ENCODE measurements around the gene PARD6B.
"Not testable (repeated sequence)": the region's sequence is repeated elsewhere in the genome, so short reads cannot be mapped to it uniquely, and the experiment has no call there.

Gene PARD6B

GRCh38 chr20:50769551-50770085 is 38.2 kb downstream of the PARD6B start:
- H3K9me3 ChIP-seq (ENCODE audit: insufficient read depth, low read length); H3K4me2 ChIP-seq (ENCODE audit: low read depth, low read length, poor library complexity, severe bottlenecking); H3K36me3 ChIP-seq (ENCODE audit: low read length); H3K9ac ChIP-seq (ENCODE audit: low read length); H2AFZ ChIP-seq (ENCODE audit: low read depth, low read length, severe bottlenecking); H4K20me1 ChIP-seq (ENCODE audit: low read depth, low read length); H3K4me3 ChIP-seq (ENCODE audit: insufficient read depth, low read length, poor library complexity, severe bottlenecking); H3F3A ChIP-seq (ENCODE audit: insufficient read depth); H3K27me3 ChIP-seq (ENCODE audit: low read length); H3K9me2 ChIP-seq (replicated peaks; ENCODE audit: insufficient read depth, low read length); H3K27ac ChIP-seq (ENCODE audit: low read depth, low read length); H3K79me2 ChIP-seq (ENCODE audit: insufficient read depth, low read length): not testable (repeated sequence)

GRCh38 chr20:50771419-50772080 is 40.2 kb downstream of the PARD6B start:
- H3K9me3 ChIP-seq (ENCODE audit: insufficient read depth, low read length); H3K36me3 ChIP-seq (ENCODE audit: low read length); H3K4me2 ChIP-seq (ENCODE audit: low read depth, low read length, poor library complexity, severe bottlenecking); H3F3A ChIP-seq (ENCODE audit: insufficient read depth); H3K79me2 ChIP-seq (ENCODE audit: insufficient read depth, low read length); H3K27ac ChIP-seq (ENCODE audit: low read depth, low read length); H3K9ac ChIP-seq (ENCODE audit: low read length); H2AFZ ChIP-seq (ENCODE audit: low read depth, low read length, severe bottlenecking); H3K27me3 ChIP-seq (ENCODE audit: low read length); H3K4me3 ChIP-seq (ENCODE audit: insufficient read depth, low read length, poor library complexity, severe bottlenecking); H4K20me1 ChIP-seq (ENCODE audit: low read depth, low read length); H3K9me2 ChIP-seq (replicated peaks; ENCODE audit: insufficient read depth, low read length): not testable (repeated sequence)

DNA sequence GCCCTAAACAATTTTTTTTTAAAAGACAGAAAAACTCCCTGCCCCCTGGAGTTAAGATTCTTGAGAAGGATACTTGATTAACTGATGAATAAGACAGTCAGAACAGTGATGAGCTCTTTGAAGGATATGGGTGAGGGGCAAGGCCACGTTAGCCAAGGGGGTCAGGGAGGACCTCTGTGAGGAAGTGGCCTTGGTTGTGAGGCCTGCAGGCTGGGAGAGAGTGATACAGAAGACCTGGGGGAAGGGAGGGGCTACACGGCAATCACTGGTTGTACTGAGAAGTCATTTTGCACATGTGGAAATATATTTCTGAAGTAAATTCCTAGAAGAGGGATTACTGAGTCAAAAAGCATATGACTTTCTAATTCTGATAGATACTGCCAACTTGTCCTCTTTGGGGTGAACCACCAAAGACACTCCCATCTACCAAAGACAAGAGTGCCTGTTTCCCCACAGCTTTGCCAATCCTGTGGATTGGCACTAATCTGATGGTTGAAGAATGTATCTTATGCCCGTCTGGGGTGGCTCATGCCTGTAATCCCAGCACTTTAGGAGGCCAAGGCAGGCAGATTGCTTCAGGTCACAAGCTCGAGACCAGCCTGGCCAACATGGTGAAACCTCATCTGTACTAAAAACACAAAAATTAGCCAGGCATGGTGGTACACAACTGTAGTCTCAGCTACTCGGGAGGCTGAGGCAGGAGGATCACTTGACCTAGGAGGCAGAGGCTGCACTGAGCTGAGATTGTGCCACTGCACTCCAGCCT is 41.2 kb downstream of the PARD6B start:
- H3K27ac ChIP-seq (ENCODE audit: low read depth, low read length) = no peak overlapping the region
- TF ChIP-seq EZH2phosphoT487 (conservative IDR thresholded peaks at IDR 0.05; ENCODE audit: low read length) = no peak
- TF ChIP-seq, protein P1, sequence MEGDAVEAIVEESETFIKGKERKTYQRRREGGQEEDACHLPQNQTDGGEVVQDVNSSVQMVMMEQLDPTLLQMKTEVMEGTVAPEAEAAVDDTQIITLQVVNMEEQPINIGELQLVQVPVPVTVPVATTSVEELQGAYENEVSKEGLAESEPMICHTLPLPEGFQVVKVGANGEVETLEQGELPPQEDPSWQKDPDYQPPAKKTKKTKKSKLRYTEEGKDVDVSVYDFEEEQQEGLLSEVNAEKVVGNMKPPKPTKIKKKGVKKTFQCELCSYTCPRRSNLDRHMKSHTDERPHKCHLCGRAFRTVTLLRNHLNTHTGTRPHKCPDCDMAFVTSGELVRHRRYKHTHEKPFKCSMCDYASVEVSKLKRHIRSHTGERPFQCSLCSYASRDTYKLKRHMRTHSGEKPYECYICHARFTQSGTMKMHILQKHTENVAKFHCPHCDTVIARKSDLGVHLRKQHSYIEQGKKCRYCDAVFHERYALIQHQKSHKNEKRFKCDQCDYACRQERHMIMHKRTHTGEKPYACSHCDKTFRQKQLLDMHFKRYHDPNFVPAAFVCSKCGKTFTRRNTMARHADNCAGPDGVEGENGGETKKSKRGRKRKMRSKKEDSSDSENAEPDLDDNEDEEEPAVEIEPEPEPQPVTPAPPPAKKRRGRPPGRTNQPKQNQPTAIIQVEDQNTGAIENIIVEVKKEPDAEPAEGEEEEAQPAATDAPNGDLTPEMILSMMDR (IDR thresholded peaks at IDR 0.05; ENCODE audit: insufficient read depth, low read length, poor library complexity, severe bottlenecking) = no peak
- H3K79me2 ChIP-seq (ENCODE audit: insufficient read depth, low read length) = no peaks in the 10 kb centered on the region

DNA sequence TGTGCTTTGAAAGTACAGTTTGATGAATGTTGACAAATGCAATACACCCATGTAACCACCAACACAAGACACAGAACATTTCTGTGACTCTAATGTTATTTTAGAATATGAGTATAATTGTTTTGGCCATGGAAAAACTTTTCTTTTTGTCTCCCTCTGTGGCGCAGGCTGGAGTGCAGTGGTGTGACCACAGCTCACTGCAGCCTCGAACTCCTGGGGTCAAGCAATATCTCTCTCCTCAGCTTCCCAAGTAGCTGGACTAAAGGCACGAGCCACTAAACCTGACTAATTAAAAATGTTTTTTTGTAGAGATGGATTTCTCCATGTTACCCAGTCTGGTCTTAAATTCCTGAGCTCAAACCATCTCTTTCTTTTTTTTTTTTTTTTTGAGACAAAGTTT is 43.1 kb downstream of the PARD6B start:
- H3K9me2 ChIP-seq (replicated peaks; ENCODE audit: insufficient read depth, low read length) = no peaks in the 10 kb centered on the region
- no peaks in the 10 kb centered on the region for H4K20me1 ChIP-seq (ENCODE audit: low read depth, low read length)
- no peaks in the 10 kb centered on the region for H3K9me3 ChIP-seq (ENCODE audit: insufficient read depth, low read length)
- H3K36me3 ChIP-seq (ENCODE audit: low read length) = no peaks in the 10 kb centered on the region
- no peak overlapping the region for H3K4me3 ChIP-seq (ENCODE audit: insufficient read depth, low read length, poor library complexity, severe bottlenecking)
- no peak overlapping the region for H3K4me2 ChIP-seq (ENCODE audit: low read depth, low read length, poor library complexity, severe bottlenecking)
- no peak overlapping the region for H2AFZ ChIP-seq (ENCODE audit: low read depth, low read length, severe bottlenecking)
- TF ChIP-seq, protein P1 (IDR thresholded peaks at IDR 0.05; ENCODE audit: insufficient read depth, low read length, poor library complexity, severe bottlenecking) = no peak
- TF ChIP-seq EZH2phosphoT487 (conservative IDR thresholded peaks at IDR 0.05; ENCODE audit: low read length) = no peak
- H3K27me3 ChIP-seq (ENCODE audit: low read length) = no peaks in the 10 kb centered on the region
- H3K27ac ChIP-seq (ENCODE audit: low read depth, low read length) = no peak overlapping the region
- no peaks in the 10 kb centered on the region for H3K79me2 ChIP-seq (ENCODE audit: insufficient read depth, low read length)
- no peaks in the 10 kb centered on the region for H3F3A ChIP-seq (ENCODE audit: insufficient read depth)
- H3K9ac ChIP-seq (ENCODE audit: low read length) = no peak overlapping the region

More for the DNA sequence above, 41.2 kb downstream of the PARD6B start:
- Histone ChIP-seq H3K4me3 (ENCODE audit: insufficient read depth, low read length, poor library complexity, severe bottlenecking) (no peak overlapping the region), H3K4me2 (ENCODE audit: low read depth, low read length, poor library complexity, severe bottlenecking) (no peak overlapping the region), H3F3A (ENCODE audit: insufficient read depth) (no peaks in the 10 kb centered on the region), H3K36me3 (ENCODE audit: low read length) (no peaks in the 10 kb centered on the region), H2AFZ (ENCODE audit: low read depth, low read length, severe bottlenecking) (no peak overlapping the region), H3K27me3 (ENCODE audit: low read length) (no peaks in the 10 kb centered on the region), H3K9me2 (replicated peaks; ENCODE audit: insufficient read depth, low read length) (no peaks in the 10 kb centered on the region), H3K9ac (ENCODE audit: low read length) (no peak overlapping the region), H3K9me3 (ENCODE audit: insufficient read depth, low read length) (no peaks in the 10 kb centered on the region), H4K20me1 (ENCODE audit: low read depth, low read length) (no peaks in the 10 kb centered on the region)

All from SU-DHL-6 (cell line).